ENCODE measurements around the gene MCM10.

MCM10 gene

GRCh38 chr10:13165177-13165576, 3.8 kb downstream of the MCM10 start:
- no peak for DNase-seq (ENCODE audit: low read depth in 3 of 3)

GRCh38 chr10:13167568-13167967, 6.2 kb downstream of the MCM10 start:
- DNase-seq (ENCODE audit: low read depth in 3 of 3) = no peak

GRCh38 chr10:13168781-13169180, 7.4 kb downstream of the MCM10 start:
- DNase-seq (ENCODE audit: low read depth in 3 of 3) = no peak

- no peak for DNase-seq (ENCODE audit: low read depth in 3 of 3)
These were observed 12.3 kb downstream of the MCM10 start for GRCh38 chr10:13173616-13174015.

GRCh38 chr10:13180788-13181187, 19.4 kb downstream of the MCM10 start:
- DNase-seq (ENCODE audit: low read depth in 3 of 3) = no peak

- no peak for DNase-seq (ENCODE audit: low read depth in 3 of 3)
These were observed 21.1 kb downstream of the MCM10 start for GRCh38 chr10:13182424-13182823.

- no peak for DNase-seq (ENCODE audit: low read depth in 3 of 3)
These were observed 22.3 kb downstream of the MCM10 start for GRCh38 chr10:13183625-13184024.

- DNase-seq (ENCODE audit: low read depth in 3 of 3) = no peak
These were observed 22.9 kb downstream of the MCM10 start for GRCh38 chr10:13184276-13184675.

GRCh38 chr10:13184730-13185514, 23.6 kb downstream of the MCM10 start:
- DNase-seq (ENCODE audit: low read depth in 3 of 3) = no peak

- DNase-seq (ENCODE audit: low read depth in 3 of 3) = no peak
These were observed 25.8 kb downstream of the MCM10 start for GRCh38 chr10:13187135-13187534.

GRCh38 chr10:13188593-13188992, 27.2 kb downstream of the MCM10 start:
- DNase-seq (ENCODE audit: low read depth in 3 of 3) = no peak

GRCh38 chr10:13189961-13190360, 28.6 kb downstream of the MCM10 start:
- no peak for DNase-seq (ENCODE audit: low read depth in 3 of 3)

GRCh38 chr10:13190816-13191215, 29.5 kb downstream of the MCM10 start:
- DNase-seq (ENCODE audit: low read depth in 3 of 3) = no peak

- no peak for DNase-seq (ENCODE audit: low read depth in 3 of 3)
These were observed 30.0 kb downstream of the MCM10 start for GRCh38 chr10:13191362-13191761.

- no peak for DNase-seq (ENCODE audit: low read depth in 3 of 3)
These were observed 32.3 kb downstream of the MCM10 start for GRCh38 chr10:13193637-13194036.

GRCh38 chr10:13195016-13195415, 33.7 kb downstream of the MCM10 start:
- DNase-seq (ENCODE audit: low read depth in 3 of 3) = no peak

GRCh38 chr10:13201132-13201531, 39.8 kb downstream of the MCM10 start:
- DNase-seq (ENCODE audit: low read depth in 3 of 3) = no peak

- no peak for DNase-seq (ENCODE audit: low read depth in 3 of 3)
These were observed 44.7 kb downstream of the MCM10 start for GRCh38 chr10:13206091-13206490.

GRCh38 chr10:13206546-13207443, 45.4 kb downstream of the MCM10 start:
- no peak for DNase-seq (ENCODE audit: low read depth in 3 of 3)

- no peak for DNase-seq (ENCODE audit: low read depth in 3 of 3)
These were observed 51.8 kb downstream of the MCM10 start for GRCh38 chr10:13213163-13213562.

GRCh38 chr10:13218878-13219277, 57.5 kb downstream of the MCM10 start:
- DNase-seq (ENCODE audit: low read depth in 3 of 3) = no peak

- DNase-seq (ENCODE audit: low read depth in 3 of 3) = no peak
These were observed 58.6 kb downstream of the MCM10 start for GRCh38 chr10:13219685-13220670.
